ENCODE measurements around the gene MAML2.
A peak's percentile ranks its signal among the peaks of the same experiment; 100 is the strongest.

Gene MAML2

GRCh38 chr11:96086111-96086510, 256.9 kb downstream of the MAML2 start:
- DNase-seq, result no peak

- DNase-seq, result no peak
These were observed 257.6 kb downstream of the MAML2 start for GRCh38 chr11:96085319-96085930.

GRCh38 chr11:96084610-96085318, 258.2 kb downstream of the MAML2 start:
- no peak for DNase-seq

- DNase-seq, result no peak
These were observed 260.1 kb downstream of the MAML2 start for GRCh38 chr11:96082936-96083335.

- peak; percentile 45 for DNase-seq
These were observed 260.7 kb downstream of the MAML2 start for GRCh38 chr11:96082002-96082899.

- DNase-seq, result no peak
These were observed 261.4 kb downstream of the MAML2 start for GRCh38 chr11:96081561-96081960.

- DNase-seq, result no peak
These were observed 263.3 kb downstream of the MAML2 start for GRCh38 chr11:96079691-96080090.

GRCh38 chr11:96075532-96075959, 267.4 kb downstream of the MAML2 start:
- no peak for DNase-seq

- DNase-seq, result no peak
These were observed 268.3 kb downstream of the MAML2 start for GRCh38 chr11:96074551-96075310.

GRCh38 chr11:96073536-96073935, 269.5 kb downstream of the MAML2 start:
- no peak for DNase-seq

GRCh38 chr11:96072592-96072991, 270.4 kb downstream of the MAML2 start:
- no peak for DNase-seq

- DNase-seq, result no peak
These were observed 272.5 kb downstream of the MAML2 start for GRCh38 chr11:96070453-96070852.

GRCh38 chr11:96067160-96067559, 275.8 kb downstream of the MAML2 start:
- no peak for DNase-seq

- no peak for DNase-seq
These were observed 277.6 kb downstream of the MAML2 start for GRCh38 chr11:96065379-96065778.

GRCh38 chr11:96063886-96064285, 279.1 kb downstream of the MAML2 start:
- no peak for DNase-seq

- DNase-seq, result no peak
These were observed 279.9 kb downstream of the MAML2 start for GRCh38 chr11:96063053-96063452.

- no peak for DNase-seq
These were observed 280.9 kb downstream of the MAML2 start for GRCh38 chr11:96062134-96062533.

- no peak for DNase-seq
These were observed 281.3 kb downstream of the MAML2 start for GRCh38 chr11:96061730-96062129.

GRCh38 chr11:96061069-96061468, 281.9 kb downstream of the MAML2 start:
- DNase-seq, result no peak

- no peak for DNase-seq
These were observed 285.5 kb downstream of the MAML2 start for GRCh38 chr11:96057502-96057901.

- DNase-seq, result no peak
These were observed 286.4 kb downstream of the MAML2 start for GRCh38 chr11:96056576-96056975.

GRCh38 chr11:96055706-96056387, 287.1 kb downstream of the MAML2 start:
- DNase-seq, result no peak
